ENCODE data around the gene SH3RF2. TPM values are rescaled to one million over a fixed set of nuclear protein-coding genes. Genes with fewer than 3 reads are reported as not detected.

Gene SH3RF2
- total RNA-seq, 2 donors from 2014 or later = 2.6 to 3.2 TPM

GRCh38 chr5:145999208-145999607 lies 62.8 kb downstream of the SH3RF2 start:
- H3K4me3 ChIP-seq (ENCODE audit: low read length) = no peak overlapping the region
- no peaks in the 10 kb centered on the region for H3K4me1 ChIP-seq (ENCODE audit: control insufficient read depth, insufficient read depth, low read length)
- no peak overlapping the region for H3K9ac ChIP-seq (ENCODE audit: extremely low read depth, low read length, poor library complexity, severe bottlenecking)
- peaks cover 12% of the 10 kb centered on the region for H3K9me3 ChIP-seq (ENCODE audit: control insufficient read depth, low read length)
- no peaks in the 10 kb centered on the region for H3K36me3 ChIP-seq (ENCODE audit: control insufficient read depth, insufficient read depth, low read length)
- H3K27me3 ChIP-seq (ENCODE audit: control insufficient read depth, insufficient read depth, low read length, poor library complexity, severe bottlenecking) = no peaks in the 10 kb centered on the region
- peaks cover 12% of the 10 kb centered on the region for H3K4me1 Mint-ChIP-seq
- peaks cover 12% of the 10 kb centered on the region for H3K9me3 Mint-ChIP-seq
- no peak for TF ChIP-seq CTCF (conservative IDR thresholded peaks at IDR 0.05)
- no peak overlapping the region for H3K27ac Mint-ChIP-seq
- WGBS, 2 experiments (ENCODE audit: insufficient coverage in 1 of 2, insufficient read length in 1 of 2) = 75 to 100% methylated on average over 1 of the region's 1 CpG
- H3K27me3 Mint-ChIP-seq (ENCODE audit: insufficient read depth) = no peaks in the 10 kb centered on the region
- H3K36me3 Mint-ChIP-seq (ENCODE audit: low read depth) = peaks cover 2% of the 10 kb centered on the region
- no peak overlapping the region for H3K4me3 Mint-ChIP-seq
- no peak for DNase-seq
- no peak overlapping the region for H3K27ac ChIP-seq (ENCODE audit: low read depth, low read length)

GRCh38 chr5:146000072-146000471 lies 63.7 kb downstream of the SH3RF2 start:
- Histone ChIP-seq H3K27me3 (ENCODE audit: control insufficient read depth, insufficient read depth, low read length, poor library complexity, severe bottlenecking) (no peaks in the 10 kb centered on the region), H3K36me3 (ENCODE audit: control insufficient read depth, insufficient read depth, low read length) (no peaks in the 10 kb centered on the region), H3K4me1 (ENCODE audit: control insufficient read depth, insufficient read depth, low read length) (no peaks in the 10 kb centered on the region), H3K27ac (ENCODE audit: low read depth, low read length) (no peak overlapping the region), H3K4me3 (ENCODE audit: low read length) (no peak overlapping the region), H3K9ac (ENCODE audit: extremely low read depth, low read length, poor library complexity, severe bottlenecking) (no peak overlapping the region), H3K9me3 (ENCODE audit: control insufficient read depth, low read length) (peaks cover 3% of the 10 kb centered on the region)
- TF ChIP-seq CTCF (conservative IDR thresholded peaks at IDR 0.05) = no peak
- H3K9me3 Mint-ChIP-seq = peaks cover 3% of the 10 kb centered on the region
- no peak overlapping the region for H3K4me3 Mint-ChIP-seq
- 90 to 97% methylated on average over 6 to 9 of the region's 9 CpGs for WGBS, 2 experiments (ENCODE audit: insufficient coverage in 1 of 2, insufficient read length in 1 of 2)
- no peaks in the 10 kb centered on the region for H3K27me3 Mint-ChIP-seq (ENCODE audit: insufficient read depth)
- DNase-seq = no peak
- H3K36me3 Mint-ChIP-seq (ENCODE audit: low read depth) = no peaks in the 10 kb centered on the region
- no peak overlapping the region for H3K27ac Mint-ChIP-seq
- peaks cover 12% of the 10 kb centered on the region for H3K4me1 Mint-ChIP-seq

GRCh38 chr5:146001544-146002190 lies 65.3 kb downstream of the SH3RF2 start:
- H3K9me3 Mint-ChIP-seq = no peaks in the 10 kb centered on the region
- WGBS, 2 experiments (ENCODE audit: insufficient coverage in 1 of 2, insufficient read length in 1 of 2) = 95 to 100% methylated on average over 2 to 5 of the region's 5 CpGs
- DNase-seq = no peak
- no peak overlapping the region for H3K4me3 Mint-ChIP-seq
- Histone ChIP-seq H3K9ac (ENCODE audit: extremely low read depth, low read length, poor library complexity, severe bottlenecking) (no peak overlapping the region), H3K36me3 (ENCODE audit: control insufficient read depth, insufficient read depth, low read length) (no peaks in the 10 kb centered on the region), H3K27ac (ENCODE audit: low read depth, low read length) (no peak overlapping the region), H3K4me1 (ENCODE audit: control insufficient read depth, insufficient read depth, low read length) (no peaks in the 10 kb centered on the region), H3K27me3 (ENCODE audit: control insufficient read depth, insufficient read depth, low read length, poor library complexity, severe bottlenecking) (no peaks in the 10 kb centered on the region), H3K9me3 (ENCODE audit: control insufficient read depth, low read length) (no peaks in the 10 kb centered on the region), H3K4me3 (ENCODE audit: low read length) (no peak overlapping the region)
- H3K4me1 Mint-ChIP-seq = peaks cover 5% of the 10 kb centered on the region
- H3K36me3 Mint-ChIP-seq (ENCODE audit: low read depth) = no peaks in the 10 kb centered on the region
- H3K27ac Mint-ChIP-seq = no peak overlapping the region
- H3K27me3 Mint-ChIP-seq (ENCODE audit: insufficient read depth) = no peaks in the 10 kb centered on the region
- TF ChIP-seq CTCF (conservative IDR thresholded peaks at IDR 0.05) = no peak

Measured in endodermal cell (in vitro differentiated cells).